Measurements from ENCODE around the gene TCTN3. TPM values are rescaled to one million over a fixed set of nuclear protein-coding genes. Genes with fewer than 3 reads are reported as not detected.
"Not testable (repeated sequence)": the region's sequence is repeated elsewhere in the genome, so short reads cannot be mapped to it uniquely, and the experiment has no call there.

TCTN3 gene
- total RNA-seq, 2 experiments from 2014 or later, result 16.2 to 21.4 TPM

- ATAC-seq (ENCODE audit: low read depth), result no peak
- Mint-ChIP-seq H3K9me3 (no peaks in the 10 kb centered on the region), H3K4me1 (peaks cover 4% of the 10 kb centered on the region), H3K27me3 (peaks cover 2% of the 10 kb centered on the region), H3K36me3 (no peaks in the 10 kb centered on the region), H3K4me3 (no peak overlapping the region), H3K27ac (no peak overlapping the region)
- DNase-seq, result no peak
- POLR2A ChIA-PET, result no interaction called here
Observed at GRCh38 chr10:95716466-95716865, 22.7 kb upstream of the TCTN3 start.

- Mint-ChIP-seq H3K9me3 (no peaks in the 10 kb centered on the region), H3K27ac (no peak overlapping the region), H3K27me3 (peaks cover 2% of the 10 kb centered on the region), H3K36me3 (no peaks in the 10 kb centered on the region), H3K4me1 (peaks cover 4% of the 10 kb centered on the region), H3K4me3 (no peak overlapping the region)
- POLR2A ChIA-PET, result no interaction called here
- DNase-seq, result no peak
- ATAC-seq (ENCODE audit: low read depth), result no peak
Observed at GRCh38 chr10:95711492-95711891, 17.8 kb upstream of the TCTN3 start.

GRCh38 chr10:95706990-95707389 lies 13.3 kb upstream of the TCTN3 start:
- Mint-ChIP-seq H3K4me1 (peaks cover 2% of the 10 kb centered on the region), H3K36me3 (no peaks in the 10 kb centered on the region), H3K4me3 (no peak overlapping the region), H3K27me3 (no peaks in the 10 kb centered on the region), H3K9me3 (no peaks in the 10 kb centered on the region), H3K27ac (no peak overlapping the region)
- POLR2A ChIA-PET, result no interaction called here
- DNase-seq, result no peak
- no peak for ATAC-seq (ENCODE audit: low read depth)

- no peak for ATAC-seq (ENCODE audit: low read depth)
- Mint-ChIP-seq H3K27ac (no peak overlapping the region), H3K36me3 (no peaks in the 10 kb centered on the region), H3K9me3 (no peaks in the 10 kb centered on the region), H3K4me1 (peaks cover 2% of the 10 kb centered on the region), H3K4me3 (no peak overlapping the region), H3K27me3 (no peaks in the 10 kb centered on the region)
- DNase-seq, result no peak
- POLR2A ChIA-PET, result no interaction called here
Observed at GRCh38 chr10:95706573-95706972, 12.8 kb upstream of the TCTN3 start.

GRCh38 chr10:95698415-95698814 lies 4.7 kb upstream of the TCTN3 start:
- Mint-ChIP-seq H3K27me3 (peaks cover 5% of the 10 kb centered on the region), H3K27ac (no peak overlapping the region), H3K9me3 (no peaks in the 10 kb centered on the region), H3K4me3 (no peak overlapping the region), H3K36me3 (peaks cover 6% of the 10 kb centered on the region), H3K4me1 (peaks cover 6% of the 10 kb centered on the region)
- ATAC-seq (ENCODE audit: low read depth) (no peak), DNase-seq (no peak)
- POLR2A ChIA-PET, result no interaction called here

DNA sequence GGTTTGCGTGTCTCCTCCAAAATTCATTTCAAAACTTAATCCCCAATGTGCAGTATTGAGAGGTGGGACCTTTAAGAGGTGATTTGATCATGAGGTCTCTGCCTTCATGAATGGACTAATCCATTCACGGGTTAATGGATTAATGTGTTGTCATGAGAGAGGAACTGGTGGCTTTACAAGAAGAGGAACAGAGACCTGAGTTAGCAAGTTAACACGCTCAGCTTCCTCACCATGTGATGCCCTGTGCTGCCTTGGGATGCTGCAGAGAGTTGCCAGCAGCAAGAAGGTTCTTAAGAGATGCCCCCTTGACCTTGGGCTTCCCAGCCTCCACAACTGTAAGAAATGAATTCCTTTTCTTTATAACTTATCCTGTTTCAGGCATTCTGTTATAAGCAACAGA lies 3.7 kb upstream of the TCTN3 start:
- peaks cover 6% of the 10 kb centered on the region for H3K36me3 Mint-ChIP-seq
- no peaks in the 10 kb centered on the region for H3K9me3 Mint-ChIP-seq
- no peak overlapping the region for H3K4me3 Mint-ChIP-seq
- POLR2A ChIA-PET, result no interaction called here
- no peak overlapping the region for H3K27ac Mint-ChIP-seq
- peaks cover 11% of the 10 kb centered on the region for H3K4me1 Mint-ChIP-seq
- H3K27me3 Mint-ChIP-seq, result peaks cover 5% of the 10 kb centered on the region
- DNase-seq, result no peak
- no peak for ATAC-seq (ENCODE audit: low read depth)

DNA sequence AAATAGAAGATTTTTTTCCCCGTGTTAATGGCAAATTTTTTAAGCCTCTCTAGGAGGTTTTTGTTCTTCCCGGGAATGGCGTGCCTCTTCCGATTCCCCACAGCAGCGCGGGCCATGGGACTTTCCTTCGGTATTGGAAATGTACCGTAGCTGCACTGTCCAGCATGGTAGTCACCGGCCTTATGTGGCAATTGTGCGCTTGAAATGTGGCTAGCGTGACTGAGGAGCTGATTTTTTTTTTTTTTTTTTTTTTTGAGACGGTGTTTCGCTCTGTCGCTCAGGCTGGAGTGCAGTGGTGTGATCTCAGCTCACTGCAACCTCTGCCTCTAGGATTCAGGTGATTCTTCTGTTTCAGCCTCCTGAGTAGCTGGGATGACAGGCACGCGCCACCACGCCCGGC lies 938 bp upstream of the TCTN3 start:
- no peak for DNase-seq
- peak overlapping the region; percentile 11 for H3K27ac Mint-ChIP-seq

DNA sequence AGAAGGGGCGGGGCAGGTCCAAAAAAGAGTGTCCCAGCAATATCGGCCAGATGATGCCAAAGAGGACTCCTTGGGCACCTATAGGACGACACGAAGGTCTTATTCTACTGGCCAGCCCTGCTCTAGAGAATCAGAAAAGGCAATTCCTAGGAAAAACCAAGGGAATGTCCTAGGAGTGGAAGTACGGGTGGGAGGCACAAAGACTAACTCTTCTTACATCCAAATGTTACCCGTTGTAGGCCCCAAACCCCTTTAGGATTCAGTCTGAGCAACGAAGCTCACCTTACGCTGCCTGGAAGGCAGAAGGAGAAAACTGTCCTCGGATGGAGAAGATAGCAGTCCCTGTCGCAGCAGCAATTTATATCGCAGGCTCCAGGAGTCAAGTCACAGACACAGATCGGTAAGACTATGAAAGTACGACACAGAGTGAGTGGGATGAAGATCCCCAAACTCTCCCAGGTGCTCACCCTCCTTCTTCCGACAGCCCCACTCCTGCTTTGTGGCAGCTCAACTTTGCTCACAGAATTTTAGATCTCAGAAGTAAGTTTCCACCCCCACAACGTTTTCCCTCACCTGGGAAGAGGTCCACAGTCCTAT lies 558 bp downstream of the TCTN3 start:
- H3K9me3 Mint-ChIP-seq, result no peaks in the 10 kb centered on the region
- H3K27me3 Mint-ChIP-seq, result no peaks in the 10 kb centered on the region
- H3K4me3 Mint-ChIP-seq, result peak overlapping the region; percentile 94
- H3K4me1 Mint-ChIP-seq, result peaks cover 33% of the 10 kb centered on the region
- POLR2A ChIA-PET, result interaction anchor here (0.7 to 3.2 kb wide), 13 partner anchors 13 to 179 kb away, joined by 3 to 17 read pairs (median 4); partner anchors contain the start of genes ALDH18A1 and ENTPD1
- DNase-seq (no peak), ATAC-seq (ENCODE audit: low read depth) (no peak)
- H3K27ac Mint-ChIP-seq, result peak overlapping the region; percentile 88
- peaks cover 15% of the 10 kb centered on the region for H3K36me3 Mint-ChIP-seq

More for the DNA sequence above, 938 bp upstream of the TCTN3 start:
- no peak for ATAC-seq (ENCODE audit: low read depth)
- peaks cover 28% of the 10 kb centered on the region for H3K4me1 Mint-ChIP-seq
- peaks cover 12% of the 10 kb centered on the region for H3K36me3 Mint-ChIP-seq
- H3K9me3 Mint-ChIP-seq, result no peaks in the 10 kb centered on the region
- POLR2A ChIA-PET, result interaction anchor here (1.0 to 3.2 kb wide), 5 partner anchors 138 to 173 kb away, joined by 3 to 17 read pairs (median 12); no protein-coding TSS in a partner anchor
- H3K4me3 Mint-ChIP-seq, result peak overlapping the region; percentile 94
- H3K27me3 Mint-ChIP-seq, result peaks cover 3% of the 10 kb centered on the region

GRCh38 chr10:95691281-95691680 lies 2.4 kb downstream of the TCTN3 start:
- ATAC-seq (ENCODE audit: low read depth) (no peak), DNase-seq (no peak)
- no peak overlapping the region for H3K27ac Mint-ChIP-seq
- H3K36me3 Mint-ChIP-seq, result peaks cover 15% of the 10 kb centered on the region
- no peaks in the 10 kb centered on the region for H3K27me3 Mint-ChIP-seq
- peaks cover 33% of the 10 kb centered on the region for H3K4me1 Mint-ChIP-seq
- POLR2A ChIA-PET, result no interaction called here
- H3K4me3 Mint-ChIP-seq, result no peak overlapping the region
- no peaks in the 10 kb centered on the region for H3K9me3 Mint-ChIP-seq

DNA sequence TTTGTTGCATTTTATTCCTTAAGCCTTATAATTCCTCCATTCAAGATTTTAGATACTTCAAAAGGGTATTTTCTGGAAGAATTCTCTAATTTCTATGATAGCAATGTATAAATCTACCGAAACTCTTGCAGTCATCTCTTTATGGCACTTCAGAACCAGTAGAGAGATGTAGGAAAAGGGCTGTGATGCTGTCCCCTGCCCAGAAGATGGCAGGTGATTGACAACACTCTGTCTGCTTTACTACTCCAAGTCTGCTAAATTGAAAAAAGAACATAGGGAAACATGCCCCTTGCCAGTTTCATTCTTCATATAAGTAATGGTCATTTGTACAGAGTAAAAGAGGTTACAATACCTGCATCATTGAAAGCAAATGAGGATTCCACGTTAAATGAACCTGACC lies 5.1 kb downstream of the TCTN3 start:
- no peak overlapping the region for H3K27ac Mint-ChIP-seq
- H3K36me3 Mint-ChIP-seq, result peaks cover 18% of the 10 kb centered on the region
- H3K9me3 Mint-ChIP-seq, result no peaks in the 10 kb centered on the region
- peaks cover 27% of the 10 kb centered on the region for H3K4me1 Mint-ChIP-seq
- no peaks in the 10 kb centered on the region for H3K27me3 Mint-ChIP-seq
- ATAC-seq (ENCODE audit: low read depth) (no peak), DNase-seq (no peak)
- no peak overlapping the region for H3K4me3 Mint-ChIP-seq
- POLR2A ChIA-PET, result no interaction called here

- Mint-ChIP-seq H3K4me1 (peaks cover 3% of the 10 kb centered on the region), H3K27me3 (no peaks in the 10 kb centered on the region), H3K27ac (no peak overlapping the region), H3K9me3 (no peaks in the 10 kb centered on the region), H3K36me3 (peaks cover 18% of the 10 kb centered on the region), H3K4me3 (no peak overlapping the region)
- no peak for ATAC-seq (ENCODE audit: low read depth)
- no peak for DNase-seq
- POLR2A ChIA-PET, result no interaction called here
Observed at GRCh38 chr10:95683966-95684365, 9.8 kb downstream of the TCTN3 start.

- H3K4me1 Mint-ChIP-seq, result no peaks in the 10 kb centered on the region
- H3K27ac Mint-ChIP-seq, result no peak overlapping the region
- no peak for DNase-seq
- ATAC-seq (ENCODE audit: low read depth), result no peak
- no peak overlapping the region for H3K4me3 Mint-ChIP-seq
- H3K36me3 Mint-ChIP-seq, result peaks cover 4% of the 10 kb centered on the region
- no peaks in the 10 kb centered on the region for H3K9me3 Mint-ChIP-seq
- POLR2A ChIA-PET, result no interaction called here
- no peaks in the 10 kb centered on the region for H3K27me3 Mint-ChIP-seq
Observed at GRCh38 chr10:95675403-95676116, 18.2 kb downstream of the TCTN3 start.

- no peak for DNase-seq
- Mint-ChIP-seq H3K4me1 (no peaks in the 10 kb centered on the region), H3K27me3 (no peaks in the 10 kb centered on the region), H3K27ac (no peak overlapping the region), H3K9me3 (no peaks in the 10 kb centered on the region), H3K36me3 (peaks cover 4% of the 10 kb centered on the region), H3K4me3 (no peak overlapping the region)
- POLR2A ChIA-PET, result no interaction called here
- no peak for ATAC-seq (ENCODE audit: low read depth)
Observed at GRCh38 chr10:95674643-95675042, 19.1 kb downstream of the TCTN3 start.

DNA sequence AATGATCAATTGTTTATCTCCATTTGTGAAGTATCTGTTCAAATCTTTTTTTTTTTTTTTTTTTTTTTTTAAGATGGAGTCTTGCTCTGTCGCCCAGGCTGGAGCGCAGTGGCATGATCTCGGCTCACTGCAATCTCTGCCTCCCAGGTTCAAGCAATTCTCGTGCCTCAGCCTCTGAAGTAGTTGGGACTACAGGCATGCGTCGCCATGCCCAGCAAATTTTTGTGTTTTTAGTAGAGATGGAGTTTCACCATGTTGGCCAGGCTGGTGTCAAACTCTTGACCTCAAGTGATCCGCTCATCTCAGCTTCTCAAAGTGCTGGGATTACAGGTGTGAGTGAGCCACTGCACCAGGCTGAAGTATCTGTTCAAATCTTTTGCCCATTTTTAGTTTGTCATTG lies 21.1 kb downstream of the TCTN3 start:
- H3K9me3 Mint-ChIP-seq; H3K4me1 Mint-ChIP-seq; H3K4me3 Mint-ChIP-seq; H3K27ac Mint-ChIP-seq; H3K36me3 Mint-ChIP-seq; DNase-seq; ATAC-seq (ENCODE audit: low read depth); POLR2A ChIA-PET; H3K27me3 Mint-ChIP-seq: not testable (repeated sequence)
